ENCODE results near the gene IRX3.

Gene IRX3

DNA sequence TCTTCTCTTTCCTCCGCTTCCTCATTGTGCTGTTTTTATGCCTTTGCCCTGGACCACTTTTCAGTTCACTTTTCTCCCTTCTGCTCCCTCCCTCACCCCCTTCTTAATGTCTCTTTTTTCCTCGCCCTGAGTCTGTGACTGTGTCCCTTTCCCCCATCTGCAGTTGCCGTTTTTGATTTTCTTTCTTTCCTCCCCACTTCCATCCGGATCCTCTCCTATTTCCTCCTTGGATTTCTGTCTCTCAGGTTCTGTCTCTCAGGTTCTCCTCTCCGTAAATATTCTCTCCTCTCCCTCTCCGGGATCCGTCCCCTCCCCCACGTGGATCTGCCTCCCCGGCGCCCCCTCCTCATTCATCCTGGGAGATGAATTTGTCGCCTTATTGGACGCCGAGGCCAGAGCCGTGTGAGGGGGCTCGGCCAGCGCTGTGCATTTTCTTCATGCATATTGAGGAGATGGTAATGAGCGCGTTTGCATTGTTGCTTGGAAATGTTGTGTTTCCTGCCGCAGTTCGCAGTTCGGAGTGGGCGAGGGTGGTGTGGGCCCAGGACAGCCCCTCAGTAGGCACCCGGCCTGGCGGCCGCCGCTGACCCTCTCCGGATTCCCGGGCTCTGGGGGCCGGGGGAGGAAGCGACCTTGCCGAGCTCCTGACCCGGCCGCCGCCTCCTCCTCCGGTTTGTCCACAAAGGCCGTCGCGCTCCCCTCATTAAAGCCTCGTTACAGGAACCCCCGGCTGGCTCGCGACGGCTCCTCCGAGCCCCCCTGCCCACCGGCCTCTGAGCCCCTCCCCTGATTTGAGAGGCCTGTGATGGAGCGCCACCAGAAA is 4.5 kb upstream of the IRX3 start:
- no peak for DNase-seq

DNA sequence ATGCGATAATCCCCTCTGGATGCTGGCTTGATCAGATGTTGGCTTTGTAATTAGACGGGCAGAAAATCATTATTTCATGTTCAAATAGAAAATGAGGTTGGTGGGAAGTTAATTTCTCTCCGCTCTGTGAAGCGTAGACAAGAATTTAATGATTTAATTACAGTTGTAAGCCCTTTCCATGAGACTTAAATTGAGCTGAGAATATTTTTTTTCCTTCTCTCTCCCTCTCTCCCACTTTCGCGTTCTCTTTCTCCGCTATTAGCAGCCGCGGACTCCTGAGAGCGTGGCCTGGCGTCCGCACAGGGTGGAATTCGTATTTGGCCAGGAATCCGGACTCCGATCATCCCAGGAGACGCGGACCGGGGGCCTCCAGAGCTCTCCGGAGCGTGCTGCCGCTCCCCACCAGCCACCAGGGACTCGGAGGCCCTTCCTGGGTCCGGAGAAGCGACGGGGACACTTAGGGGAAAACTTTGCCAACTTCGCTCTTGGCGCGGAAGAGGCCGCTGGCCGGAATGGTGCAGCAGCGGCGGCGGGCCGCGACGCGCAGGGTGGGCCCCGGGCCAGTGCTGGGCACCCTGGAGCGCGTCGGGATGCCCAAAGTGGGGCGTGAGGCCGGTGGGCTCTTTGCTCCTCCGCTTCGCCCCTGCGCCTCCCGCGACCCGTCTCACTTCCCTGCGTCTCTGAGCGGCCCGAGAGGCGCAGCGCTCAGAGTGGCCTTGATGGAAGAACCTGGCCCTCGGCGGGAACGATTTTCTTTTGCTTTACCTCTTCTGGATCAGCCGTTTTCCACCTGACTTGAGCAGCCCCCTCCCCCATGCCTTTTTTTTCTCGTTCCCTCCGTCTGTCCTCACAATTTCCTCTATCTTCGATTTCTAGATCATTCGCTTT is 3.6 kb upstream of the IRX3 start:
- no peak for DNase-seq

DNA sequence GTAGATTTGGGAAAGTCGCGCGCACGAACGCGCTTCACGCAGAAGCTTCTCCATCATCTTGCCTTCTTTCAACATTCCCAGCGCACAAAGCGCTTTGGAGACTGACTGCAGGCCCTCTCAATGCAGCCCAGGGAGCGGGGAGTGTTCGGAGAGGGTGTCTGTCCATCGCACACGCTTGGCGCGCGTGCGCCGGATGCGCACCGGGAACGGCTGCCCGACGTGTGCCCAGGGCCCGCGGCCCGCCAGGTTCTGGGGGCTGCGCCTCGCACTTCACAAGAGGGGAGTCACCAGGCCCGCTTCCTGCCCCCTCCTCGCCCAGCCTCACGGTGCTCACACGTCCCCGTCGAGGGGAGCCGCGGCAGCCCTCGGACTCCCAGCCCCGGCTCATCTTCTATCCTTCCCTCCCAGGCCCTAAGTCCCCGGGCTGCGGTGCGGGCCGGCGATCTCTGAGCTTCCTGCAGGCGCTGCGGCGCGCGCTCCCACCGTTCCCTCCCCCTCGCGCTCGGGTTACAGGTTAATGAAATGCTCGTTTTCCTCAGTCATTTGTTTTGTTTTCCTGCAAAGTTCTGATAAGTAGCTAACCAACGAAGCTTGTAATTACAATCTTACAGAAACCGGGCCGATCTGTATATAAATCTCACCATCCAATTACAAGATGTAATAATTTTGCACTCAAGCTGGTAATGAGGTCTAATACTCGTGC is 2.8 kb upstream of the IRX3 start:
- no peak for DNase-seq

DNA sequence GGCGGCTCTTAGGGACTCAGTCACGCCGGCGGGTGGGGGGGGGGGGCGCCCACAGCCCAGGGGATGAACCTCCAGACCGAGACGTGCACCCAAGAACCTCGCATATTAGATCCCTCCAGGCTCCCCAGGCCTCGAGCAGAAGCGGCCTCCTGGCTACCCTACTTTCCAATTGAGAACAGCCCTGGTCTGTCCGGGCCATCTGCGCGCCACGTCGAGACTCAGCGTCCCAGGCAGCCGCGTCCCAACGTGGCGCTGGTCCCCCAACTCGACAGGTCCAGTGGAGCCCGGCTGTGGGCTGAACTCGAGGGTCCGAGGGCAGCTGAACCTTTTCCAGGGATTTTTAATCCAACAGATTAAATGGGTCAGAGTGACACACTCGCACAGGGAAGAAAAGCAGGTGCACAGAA is 2.3 kb upstream of the IRX3 start:
- no peak for DNase-seq

DNA sequence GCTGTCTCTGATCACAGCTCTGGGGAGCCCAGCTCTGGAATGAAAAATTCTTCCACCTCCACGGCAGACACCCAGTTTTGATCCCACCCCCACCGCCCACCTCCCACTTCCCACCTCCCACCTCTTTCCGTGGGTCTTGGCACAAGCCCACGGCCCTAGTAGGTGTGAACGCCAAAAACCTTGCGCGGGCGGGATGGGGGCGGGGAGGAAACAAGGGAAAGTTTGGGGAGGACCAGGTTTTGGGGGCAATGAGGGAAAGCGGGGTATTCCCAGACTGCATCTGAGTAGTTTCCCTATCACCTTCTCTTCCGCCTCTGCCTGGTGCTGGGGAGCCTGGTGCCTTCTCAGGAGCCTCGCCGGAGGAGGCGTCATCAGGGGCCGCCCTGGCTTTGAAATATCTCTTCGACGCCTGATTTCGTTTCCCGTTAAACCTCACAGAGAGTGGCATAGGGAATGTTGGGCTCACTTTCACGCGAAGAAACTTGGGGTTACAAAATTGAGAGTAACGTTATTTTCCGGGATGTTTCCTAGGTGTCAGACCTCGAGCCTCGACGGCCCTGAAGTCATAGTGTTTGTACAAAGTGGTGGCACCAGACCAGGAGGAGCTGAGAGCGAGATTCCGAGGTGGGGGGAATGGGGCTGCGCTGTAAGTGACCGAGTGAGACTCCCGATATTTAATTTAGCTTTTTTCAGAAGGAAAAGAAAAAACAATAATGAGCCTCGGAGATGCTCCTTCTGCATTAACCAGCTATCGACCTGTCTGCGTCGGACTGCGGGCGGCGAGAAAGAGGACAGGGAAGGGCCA is 1.6 kb upstream of the IRX3 start:
- DNase-seq, result no peak

DNA sequence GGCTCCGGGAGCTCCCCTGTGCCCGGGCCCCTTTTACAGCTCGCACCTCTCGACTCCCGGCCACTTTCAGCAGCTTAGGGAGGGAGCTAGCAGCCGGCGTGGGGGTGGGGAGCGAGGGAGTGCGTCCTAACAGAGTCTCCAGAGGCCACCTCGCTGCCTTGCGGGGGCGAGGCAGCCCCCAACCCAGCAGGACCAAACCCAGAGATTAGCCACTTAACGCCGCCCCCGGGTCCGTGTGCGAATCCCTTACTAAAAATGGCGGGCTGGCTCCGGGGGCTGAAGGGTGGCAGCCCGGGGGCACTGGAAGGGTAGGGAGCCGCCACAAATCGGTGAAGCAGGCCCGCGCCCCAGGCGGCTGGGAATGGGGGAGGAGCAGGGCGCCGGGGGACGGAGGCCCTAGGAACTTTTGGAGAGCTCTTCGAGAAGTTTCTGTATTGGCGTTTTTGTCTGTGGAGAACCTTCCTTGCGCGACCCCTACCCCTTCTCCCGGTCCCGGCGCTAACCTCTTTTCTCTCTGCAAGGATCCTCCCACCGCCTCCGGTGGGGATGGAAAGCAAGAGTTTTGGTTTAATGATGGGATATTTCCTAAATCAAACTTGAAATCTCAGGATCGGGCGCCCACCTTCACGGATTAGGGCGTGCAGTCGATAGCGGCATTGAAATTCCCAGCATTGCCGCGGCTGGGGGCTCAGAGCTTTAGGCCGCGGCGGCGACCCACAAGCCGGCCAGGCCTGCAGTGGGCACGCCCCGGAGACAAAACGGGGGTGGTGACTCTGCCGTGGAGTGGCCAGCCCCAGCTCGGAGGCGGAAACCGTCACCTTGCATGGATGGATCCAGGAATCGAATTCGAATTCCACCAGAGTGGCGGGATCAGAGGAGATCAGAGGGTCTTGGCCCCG is 793 bp upstream of the IRX3 start:
- no peak for DNase-seq

DNA sequence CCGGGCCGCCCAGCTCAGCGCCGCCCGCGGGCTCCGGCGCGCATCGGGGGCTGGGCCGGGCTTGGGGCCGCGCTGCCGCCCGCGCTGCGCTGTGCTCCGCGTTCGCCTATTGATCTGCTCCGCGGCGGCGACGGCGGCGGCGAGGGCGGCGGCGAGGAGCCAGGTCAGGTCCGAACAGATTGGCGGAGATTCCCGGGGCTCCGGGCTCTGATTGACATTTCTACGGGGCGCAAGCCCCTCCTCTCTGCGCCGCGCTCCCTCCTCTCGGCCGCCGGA is 559 bp downstream of the IRX3 start:
- no peak for DNase-seq

DNA sequence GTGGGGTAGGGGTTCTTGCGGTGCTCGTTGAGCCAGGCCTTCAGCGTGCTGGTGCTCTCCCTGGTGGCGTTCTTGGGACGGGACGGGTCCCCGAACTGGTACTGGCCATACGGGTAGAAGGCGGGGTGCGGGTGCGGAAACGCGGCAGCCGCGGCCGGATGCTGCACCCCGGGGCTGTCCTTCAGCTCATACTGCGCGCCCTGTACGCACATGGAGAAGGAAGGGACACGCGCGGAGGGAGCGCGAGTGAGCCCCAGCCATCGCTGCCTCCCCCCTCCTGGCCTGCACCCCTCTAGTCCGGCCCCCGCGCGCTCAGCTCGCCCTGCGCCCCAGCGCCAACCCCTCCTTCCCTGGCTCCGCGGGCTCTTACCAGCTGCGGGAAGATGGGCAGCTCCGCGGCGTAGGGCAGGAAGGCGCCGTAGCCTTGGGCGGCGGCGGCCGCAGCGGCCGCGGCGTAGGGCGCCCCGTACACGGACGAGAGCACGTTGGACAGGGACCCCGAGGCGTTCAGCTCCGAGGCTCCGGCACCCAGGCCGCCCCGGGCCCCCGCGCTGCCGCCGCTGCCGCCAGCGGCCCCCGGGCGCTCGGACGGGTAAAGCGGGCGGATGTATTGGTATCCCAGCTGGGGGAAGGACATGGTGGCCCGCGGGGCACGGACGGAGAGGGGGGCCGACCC is 1.0 kb downstream of the IRX3 start:
- peak; percentile 29 for DNase-seq

DNA sequence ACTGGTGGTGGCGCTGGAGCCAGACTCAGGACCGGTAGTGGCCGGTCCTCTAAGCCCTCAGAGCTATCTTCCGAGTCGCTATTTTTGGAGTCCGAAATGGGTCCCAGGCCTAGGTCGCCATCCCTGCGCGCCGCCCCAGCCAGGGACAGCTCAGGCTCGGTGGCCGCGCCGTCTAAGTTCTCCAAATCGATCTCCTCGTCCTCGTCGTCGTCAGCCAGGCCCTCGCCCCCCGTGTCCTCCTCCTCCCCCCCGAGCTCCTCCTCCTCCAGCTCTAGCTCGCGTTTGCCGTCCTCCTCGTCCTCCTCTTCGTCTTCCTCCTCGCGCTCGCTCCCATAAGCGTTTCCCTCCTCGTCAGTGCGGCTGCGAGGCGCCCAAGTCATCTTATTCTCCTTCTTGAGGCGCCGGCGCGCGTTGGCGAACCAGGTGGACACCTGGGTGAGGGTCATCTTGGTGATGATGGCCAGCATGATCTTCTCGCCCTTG is 1.6 kb downstream of the IRX3 start:
- DNase-seq, result no peak

DNA sequence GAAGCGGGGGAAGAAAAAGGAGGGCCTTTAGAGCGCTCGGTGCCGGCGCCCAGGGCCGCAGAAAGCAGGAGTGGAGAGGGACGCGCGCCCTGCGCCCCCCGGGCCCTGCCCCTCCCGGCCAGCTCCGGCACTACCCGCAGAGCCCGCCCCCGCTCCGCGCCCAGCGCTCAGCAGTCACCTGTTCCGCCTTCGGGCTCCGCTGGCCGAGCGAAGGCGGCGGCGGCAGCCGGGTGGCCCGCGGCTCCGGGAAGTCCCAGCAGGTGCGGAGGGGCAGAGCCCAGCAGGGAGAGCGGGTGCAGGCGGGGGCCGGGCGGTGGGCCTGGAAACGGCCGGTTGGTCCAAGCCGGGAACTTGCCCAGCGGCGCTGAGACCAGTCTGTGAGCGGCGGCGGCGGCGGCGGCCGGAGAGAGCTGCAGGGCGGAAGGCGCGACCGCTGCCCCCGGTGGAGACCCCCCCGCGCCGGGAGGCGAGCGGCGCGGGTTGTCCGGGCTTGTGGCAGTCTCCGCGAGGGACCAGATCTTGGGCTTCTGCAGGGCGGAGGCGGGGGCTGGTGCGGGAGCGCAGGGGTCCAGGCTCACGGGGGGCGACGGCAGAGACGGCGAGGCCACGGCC is 2.2 kb downstream of the IRX3 start:
- peak; percentile 23 for DNase-seq

DNA sequence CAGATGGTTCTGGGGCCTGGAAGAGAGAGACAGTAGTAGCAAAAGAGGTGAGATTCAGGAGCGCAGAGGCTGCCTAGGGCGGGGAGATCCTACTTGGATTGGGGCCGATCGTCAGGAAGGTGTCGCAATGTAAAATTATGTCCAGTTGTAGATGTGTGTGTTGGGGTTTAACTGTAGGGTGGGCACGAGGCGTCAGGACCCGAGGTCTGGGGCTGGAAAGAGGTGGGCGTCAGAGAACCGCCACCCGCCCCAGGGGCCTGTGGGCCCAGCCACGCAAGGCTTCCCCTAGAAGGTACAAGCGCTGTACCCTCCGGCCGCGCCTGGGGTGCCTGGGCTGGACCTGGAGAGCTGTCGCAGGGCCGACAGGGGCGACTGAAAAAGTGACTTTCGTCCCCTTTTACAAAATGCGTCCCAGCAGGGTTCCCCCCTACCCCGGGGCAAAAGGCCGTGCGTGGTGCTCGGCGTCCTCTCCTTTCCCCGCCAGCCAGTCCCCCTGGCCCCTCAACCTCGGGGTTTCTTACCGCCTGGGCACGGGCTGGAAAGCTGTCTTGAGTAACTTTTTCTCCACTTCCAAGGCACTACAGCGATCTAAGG is 2.8 kb downstream of the IRX3 start:
- no peak for DNase-seq

DNA sequence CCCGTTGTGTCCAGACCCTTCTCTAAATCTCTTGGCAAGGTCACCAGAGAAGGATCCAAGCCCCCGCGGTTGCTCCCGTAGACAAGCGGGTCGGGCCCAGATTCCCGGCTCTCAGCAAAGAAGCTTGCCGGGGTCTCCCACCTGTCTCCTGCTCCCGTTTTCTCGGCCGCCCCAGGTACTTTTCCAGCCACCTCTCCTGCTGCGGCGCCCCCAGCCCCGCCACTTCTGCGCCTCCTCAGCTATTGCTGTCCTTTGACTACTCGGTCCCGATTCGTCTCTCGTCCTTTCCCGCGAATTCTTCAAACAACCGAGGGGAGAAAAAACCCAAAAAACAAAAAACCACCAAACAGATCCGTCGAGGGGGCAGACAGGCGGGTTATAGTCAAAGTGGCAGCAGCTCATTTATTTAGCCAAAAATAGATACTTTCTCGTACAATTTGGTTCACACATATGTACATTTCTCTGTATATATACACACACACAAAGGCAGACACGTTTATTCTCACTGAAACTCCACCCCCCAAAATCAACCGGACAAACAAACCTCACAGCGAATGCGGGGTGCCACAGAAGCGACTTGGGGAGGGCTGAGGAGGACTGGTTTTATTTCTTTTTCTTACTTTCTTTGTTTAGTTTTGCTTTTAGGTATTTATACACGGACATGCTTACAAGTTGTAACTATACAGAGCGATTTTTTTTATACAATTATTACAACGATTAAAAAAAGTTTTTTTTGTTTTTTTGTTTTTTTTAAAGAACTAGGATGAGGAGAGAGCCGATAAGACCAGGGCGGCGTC is 3.5 kb downstream of the IRX3 start:
- DNase-seq, result no peak

DNA sequence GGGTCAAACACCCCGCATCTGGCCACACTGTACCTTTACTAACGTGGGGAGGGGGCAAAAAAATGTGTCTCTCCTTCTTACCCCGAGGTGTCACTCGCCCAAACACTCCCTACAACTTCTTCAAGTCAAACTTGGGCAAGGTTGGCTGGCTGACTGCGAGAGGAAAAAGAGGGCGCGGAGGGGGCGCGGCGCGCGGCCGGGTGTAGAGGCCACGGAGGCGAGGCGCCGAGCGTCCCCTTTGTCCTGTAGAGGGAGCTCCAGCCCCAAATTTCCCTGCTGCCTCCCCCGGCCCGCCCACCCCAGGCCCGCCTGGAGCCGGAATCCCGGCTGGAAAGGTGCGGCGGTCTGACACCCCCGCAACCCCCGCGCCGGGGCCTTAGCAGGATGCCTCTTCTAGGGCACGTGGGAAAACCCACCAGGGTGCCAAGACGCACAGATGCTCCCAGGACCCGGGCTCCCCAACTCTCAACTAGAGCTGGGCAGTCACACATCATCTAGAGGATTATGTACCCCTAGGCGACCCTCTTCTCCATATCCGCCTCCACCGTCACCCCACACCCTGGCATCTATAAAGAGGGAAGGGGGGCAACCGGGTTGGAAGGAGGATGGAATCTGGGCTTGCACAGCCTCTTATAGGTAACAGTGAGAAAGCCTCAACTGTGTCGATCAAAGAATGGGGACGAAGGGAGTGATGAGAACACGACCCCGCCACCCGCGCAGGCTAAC is 4.2 kb downstream of the IRX3 start:
- DNase-seq, result no peak

DNA sequence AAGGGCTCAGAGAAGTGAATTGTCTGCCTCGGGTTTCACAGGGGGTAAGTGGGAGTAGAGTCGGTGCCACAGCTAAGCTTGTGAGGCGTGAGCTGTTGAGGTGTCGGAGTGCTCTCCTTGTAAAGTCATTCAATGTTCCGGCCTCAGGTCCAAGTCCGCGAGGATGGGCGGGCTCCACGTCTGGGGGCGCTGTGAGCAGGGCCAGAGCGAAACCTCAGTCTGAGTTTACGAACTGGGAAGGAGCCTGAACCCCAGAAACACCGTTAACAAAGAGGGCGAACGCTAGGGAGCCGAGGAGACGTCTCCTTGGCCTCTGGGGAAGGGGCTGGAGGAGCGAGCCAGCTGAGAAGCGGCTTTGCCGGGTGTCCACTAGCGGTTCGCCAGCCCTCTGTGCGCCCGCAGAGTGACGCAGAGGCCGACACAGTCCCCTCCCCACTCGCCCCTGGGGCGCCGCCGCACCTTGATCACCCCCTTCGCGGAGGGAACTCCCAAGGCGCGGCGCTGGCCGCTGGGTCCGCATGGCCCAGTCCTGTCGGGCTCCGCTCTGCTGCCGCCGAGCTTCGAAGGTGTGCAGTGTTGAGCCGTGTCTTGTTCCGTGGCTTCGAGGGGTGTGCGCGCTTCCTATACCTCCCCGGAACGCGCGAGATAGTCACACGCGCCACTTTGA is 4.9 kb downstream of the IRX3 start:
- DNase-seq, result no peak

DNA sequence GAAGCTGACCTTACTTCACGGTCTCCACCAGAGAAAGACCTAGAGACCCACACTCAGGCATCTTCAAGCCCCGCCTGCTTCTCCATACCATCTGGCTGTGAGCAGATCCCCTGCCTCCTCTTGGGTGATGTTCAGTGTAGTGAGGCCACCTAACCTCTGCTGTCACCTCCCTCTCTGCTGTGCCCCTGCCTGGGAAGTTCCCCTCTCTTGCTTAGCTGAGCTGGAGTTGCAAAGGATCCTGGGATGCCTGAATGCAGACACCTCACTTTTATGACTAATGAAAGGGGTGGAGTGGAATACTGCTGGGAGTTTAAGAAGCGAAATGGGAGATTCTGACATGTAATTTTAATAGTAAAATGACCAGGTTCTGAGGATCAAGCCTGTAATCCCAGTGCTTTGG is 5.8 kb downstream of the IRX3 start:
- DNase-seq, result no peak

DNA sequence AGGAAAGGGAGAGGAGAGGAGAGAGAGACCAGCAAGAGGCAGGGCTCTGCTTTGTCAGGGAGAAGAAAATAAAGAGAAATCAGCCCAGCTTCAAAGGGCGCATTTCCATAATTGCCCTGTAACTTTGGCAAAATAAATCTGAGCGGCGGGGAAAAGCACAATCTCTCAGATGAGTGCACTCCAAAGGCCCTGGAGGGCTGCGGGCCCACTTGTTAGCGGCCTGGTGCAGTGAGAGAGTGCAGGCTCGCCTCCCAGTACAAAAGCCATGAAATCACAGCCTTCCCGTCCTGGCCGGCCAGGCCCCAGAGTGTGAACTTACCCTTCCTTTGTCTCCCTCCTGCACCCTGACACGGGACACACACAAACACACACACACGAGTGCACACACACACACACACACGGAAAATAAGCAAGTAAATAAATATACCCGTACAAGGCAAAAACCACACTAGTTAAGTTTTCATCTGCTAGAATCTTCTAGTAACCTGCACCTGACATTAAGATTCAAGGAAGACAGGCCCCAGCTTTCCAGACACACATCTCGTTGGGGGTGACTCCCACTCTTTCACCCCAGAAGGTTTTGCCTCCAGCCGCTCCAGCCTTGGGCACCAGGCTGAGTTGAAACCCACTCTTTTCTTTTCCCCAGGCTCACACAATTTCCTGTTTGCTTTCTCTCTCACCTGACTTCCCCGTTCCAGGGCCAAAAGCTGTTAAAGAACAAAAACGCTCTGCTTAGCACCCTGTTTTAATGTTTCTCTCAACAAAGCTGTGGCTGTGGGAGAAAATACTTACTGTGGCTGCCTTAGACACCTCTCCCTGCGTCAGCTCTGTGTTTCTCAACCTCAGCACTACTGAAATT is 8.5 kb downstream of the IRX3 start:
- DNase-seq, result peak; percentile 73

DNA sequence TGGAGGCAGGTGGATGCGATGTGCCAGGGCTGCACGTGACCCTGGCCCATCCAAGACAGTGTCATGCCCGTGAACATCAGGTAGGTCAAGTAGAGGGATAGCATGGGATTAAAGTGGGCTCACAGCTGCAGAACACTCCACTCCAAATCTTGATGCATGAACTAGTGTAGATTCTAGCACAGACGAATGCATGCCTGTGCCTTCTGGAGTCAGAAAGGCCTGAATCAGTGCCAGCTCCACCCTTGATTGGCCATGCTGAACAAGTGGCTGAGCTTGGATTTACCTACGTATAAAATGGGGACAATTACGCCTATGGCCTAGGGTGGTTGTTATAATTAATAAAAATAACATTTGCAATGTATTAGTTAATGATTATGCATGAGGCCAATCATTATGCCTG is 10.6 kb downstream of the IRX3 start:
- no peak for DNase-seq

All from DMS153 (cell line).